Measurements from ENCODE around the gene FBXW4. TPM values are rescaled to one million over a fixed set of nuclear protein-coding genes. Genes with fewer than 3 reads are reported as not detected.

The FBXW4 gene
- total and polyA plus RNA-seq, 9 of the 15 experiments (the other 6 are each of a cell fraction or from before 2014, with no cell fraction given): 1.0 to 10.6 (median 5.4) TPM

GRCh38 chr10:101568054-101568745, 126.8 kb downstream of the FBXW4 start:
- BruUV-seq (replicated peaks): no TSS peak
- H3K27ac ChIP-seq (ENCODE audit: extremely low read depth, low read depth, low read length): no peak overlapping the region
- no peak overlapping the region for H3K4me2 ChIP-seq (ENCODE audit: insufficient read depth, low read length)
- H3K27me3 ChIP-seq (ENCODE audit: control insufficient read depth in 2 of 2, insufficient read depth in 2 of 2, low read length in 2 of 2): no peaks in the 10 kb centered on the region
- no peak for ATAC-seq
- no peaks in the 10 kb centered on the region; the same call in 1 of the 2 replicates for H3K9me3 ChIP-seq (replicated peaks; ENCODE audit: control insufficient read depth, insufficient read depth, low read depth, low read length)
- no peak overlapping the region for H2AFZ ChIP-seq (ENCODE audit: low read depth, low read length)
- no peaks in the 10 kb centered on the region for H3K79me2 ChIP-seq (ENCODE audit: control insufficient read depth, insufficient read depth, low read length)
- H3K36me3 ChIP-seq (ENCODE audit: control insufficient read depth, insufficient read depth, low read length): no peaks in the 10 kb centered on the region
- no peaks in the 10 kb centered on the region for H3K9me1 ChIP-seq (ENCODE audit: control insufficient read depth, insufficient read depth, low read length)
- no peaks in the 10 kb centered on the region for H4K20me1 ChIP-seq (replicated peaks; ENCODE audit: control insufficient read depth, insufficient read depth, low read length)
- no peak overlapping the region for H3K4me3 ChIP-seq
- in situ Hi-C loops (cut with MboI) (loop anchor here (5.0 kb wide), 1 partner anchor 266 kb away; no protein-coding TSS in a partner anchor), intact Hi-C loops (cut with micrococcal nuclease) (loop anchor here (5.0 kb wide), 1 partner anchor 356 kb away; no protein-coding TSS in a partner anchor)
- WGBS (ENCODE audit: insufficient coverage, low coverage, missing lambda C conversion rate): 74% methylated on average over 9 of the region's 17 CpGs
- no peak overlapping the region for H3K9ac ChIP-seq (ENCODE audit: insufficient read depth in 1 of 2, low read depth in 2 of 2, low read length in 2 of 2)
- POLR2A ChIA-PET: interaction anchor here (0.6 kb wide), 2 partner anchors 18 to 78 kb away, joined by 3 to 4 read pairs; no protein-coding TSS in a partner anchor
- TF ChIP-seq NR0B1 (IDR thresholded peaks at IDR 0.05; ENCODE audit: partially characterized antibody) (no peak), KDM2B (CRISPR knock-in tag; IDR thresholded peaks at IDR 0.05) (no peak), TAF1 (IDR thresholded peaks at IDR 0.05; ENCODE audit: control insufficient read depth, extremely low read depth, insufficient read depth, low read length, severe bottlenecking) (no peak), ZNF232 (CRISPR knock-in tag; IDR thresholded peaks at IDR 0.05) (no peak), PREB (CRISPR knock-in tag; IDR thresholded peaks at IDR 0.05) (no peak), RBM14 (IDR thresholded peaks at IDR 0.05; ENCODE audit: borderline replicate concordance, insufficient read depth, low read depth, low read length) (no peak)
- DNase-seq (ENCODE audit: extremely low read depth in 1 of 4, low spot score in 3 of 4): no peak
- FAIRE-seq: no peak
- H3K4me1 ChIP-seq (replicated peaks in 1 of 2; ENCODE audit: control insufficient read depth in 2 of 2, insufficient read depth in 2 of 2, low read length in 2 of 2): peaks cover 13 to 39% of the 10 kb centered on the region in 2 experiments; a peak in 4 of 5 replicates
- CTCF ChIA-PET (ENCODE audit: low intra/inter-chr PET ratio): no interaction called here

Measured in K562 (cell line).